Measurements from ENCODE around the gene CRYBG1. TPM values are rescaled to one million over a fixed set of nuclear protein-coding genes. Genes with fewer than 3 reads are reported as not detected.

Gene CRYBG1
- total RNA-seq, 2 experiments from 2014 or later: 44.1 to 62.7 TPM

- no peak for DNase-seq
- Mint-ChIP-seq H3K36me3 (no peaks in the 10 kb centered on the region), H3K27ac (no peak overlapping the region), H3K4me1 (no peaks in the 10 kb centered on the region), H3K4me3 (no peak overlapping the region), H3K27me3 (peaks cover 12% of the 10 kb centered on the region), H3K9me3 (ENCODE audit: low read depth) (no peaks in the 10 kb centered on the region)
- CTCF ChIA-PET: interaction anchor here (1.6 to 2.1 kb wide), 2 partner anchors 12 to 519 kb away, joined by 5 to 8 read pairs; no protein-coding TSS in a partner anchor
- ATAC-seq: no peak
These were observed 100.0 kb downstream of the CRYBG1 start for GRCh38 chr6:106460481-106460880.

- Mint-ChIP-seq H3K4me3 (no peak overlapping the region), H3K36me3 (no peaks in the 10 kb centered on the region), H3K27ac (no peak overlapping the region), H3K9me3 (ENCODE audit: low read depth) (no peaks in the 10 kb centered on the region), H3K4me1 (no peaks in the 10 kb centered on the region), H3K27me3 (peaks cover 17% of the 10 kb centered on the region)
- CTCF ChIA-PET: interaction anchor here (1.4 to 1.7 kb wide), 3 partner anchors 9 to 518 kb away, joined by 3 to 5 read pairs (median 3); no protein-coding TSS in a partner anchor
- ATAC-seq (no peak), DNase-seq (no peak)
These were observed 100.6 kb downstream of the CRYBG1 start for GRCh38 chr6:106461084-106461483.

GRCh38 chr6:106462923-106463557 is 102.5 kb downstream of the CRYBG1 start:
- DNase-seq (no peak), ATAC-seq (no peak)
- Mint-ChIP-seq H3K27ac (no peak overlapping the region), H3K4me3 (no peak overlapping the region), H3K4me1 (no peaks in the 10 kb centered on the region), H3K36me3 (no peaks in the 10 kb centered on the region), H3K27me3 (peaks cover 29% of the 10 kb centered on the region), H3K9me3 (ENCODE audit: low read depth) (no peaks in the 10 kb centered on the region)
- CTCF ChIA-PET: interaction anchor here (1.3 to 1.7 kb wide), 2 partner anchors 11 to 14 kb away, joined by 3 to 4 read pairs; no protein-coding TSS in a partner anchor

GRCh38 chr6:106466211-106466610 is 105.7 kb downstream of the CRYBG1 start:
- Mint-ChIP-seq H3K36me3 (no peaks in the 10 kb centered on the region), H3K4me1 (no peaks in the 10 kb centered on the region), H3K4me3 (no peak overlapping the region), H3K27me3 (peaks cover 28% of the 10 kb centered on the region), H3K27ac (no peak overlapping the region), H3K9me3 (ENCODE audit: low read depth) (no peaks in the 10 kb centered on the region)
- ATAC-seq (no peak), DNase-seq (no peak)
- CTCF ChIA-PET: interaction anchor here (0.6 to 2.1 kb wide), 3 partner anchors 19 to 100 kb away, joined by 3 to 10 read pairs (median 5); no protein-coding TSS in a partner anchor

GRCh38 chr6:106468935-106469334 is 108.4 kb downstream of the CRYBG1 start:
- Mint-ChIP-seq H3K4me3 (no peak overlapping the region), H3K36me3 (no peaks in the 10 kb centered on the region), H3K27me3 (peaks cover 24% of the 10 kb centered on the region), H3K4me1 (no peaks in the 10 kb centered on the region), H3K27ac (no peak overlapping the region), H3K9me3 (ENCODE audit: low read depth) (no peaks in the 10 kb centered on the region)
- DNase-seq (no peak), ATAC-seq (no peak)
- CTCF ChIA-PET: interaction anchor here (1.3 kb wide), 1 partner anchor 129 kb away, joined by 3 read pairs; no protein-coding TSS in a partner anchor

GRCh38 chr6:106469882-106470281 is 109.4 kb downstream of the CRYBG1 start:
- no peak overlapping the region for H3K4me3 Mint-ChIP-seq
- ATAC-seq (no peak), DNase-seq (no peak)
- H3K27ac Mint-ChIP-seq: no peak overlapping the region
- H3K9me3 Mint-ChIP-seq (ENCODE audit: low read depth): no peaks in the 10 kb centered on the region
- H3K27me3 Mint-ChIP-seq: peaks cover 22% of the 10 kb centered on the region
- CTCF ChIA-PET: interaction anchor here (1.3 kb wide), 1 partner anchor 130 kb away, joined by 3 read pairs; no protein-coding TSS in a partner anchor
- H3K4me1 Mint-ChIP-seq: no peaks in the 10 kb centered on the region
- no peaks in the 10 kb centered on the region for H3K36me3 Mint-ChIP-seq

GRCh38 chr6:106470316-106470715 is 109.8 kb downstream of the CRYBG1 start:
- H3K27ac Mint-ChIP-seq: no peak overlapping the region
- ATAC-seq (no peak), DNase-seq (no peak)
- no peaks in the 10 kb centered on the region for H3K4me1 Mint-ChIP-seq
- peaks cover 19% of the 10 kb centered on the region for H3K27me3 Mint-ChIP-seq
- CTCF ChIA-PET: interaction anchor here (1.3 kb wide), 1 partner anchor 130 kb away, joined by 3 read pairs; no protein-coding TSS in a partner anchor
- H3K4me3 Mint-ChIP-seq: no peak overlapping the region
- no peaks in the 10 kb centered on the region for H3K36me3 Mint-ChIP-seq
- no peaks in the 10 kb centered on the region for H3K9me3 Mint-ChIP-seq (ENCODE audit: low read depth)

GRCh38 chr6:106470811-106471210 is 110.3 kb downstream of the CRYBG1 start:
- ATAC-seq: no peak

GRCh38 chr6:106473812-106474211 is 113.3 kb downstream of the CRYBG1 start:
- no peaks in the 10 kb centered on the region for H3K36me3 Mint-ChIP-seq
- no peak overlapping the region for H3K27ac Mint-ChIP-seq
- no peak for ATAC-seq
- no peak overlapping the region for H3K4me3 Mint-ChIP-seq
- H3K4me1 Mint-ChIP-seq: peaks cover 5% of the 10 kb centered on the region
- H3K9me3 Mint-ChIP-seq (ENCODE audit: low read depth): no peaks in the 10 kb centered on the region
- CTCF ChIA-PET: interaction anchor here (1.3 kb wide), 1 partner anchor 22 kb away, joined by 3 read pairs; no protein-coding TSS in a partner anchor
- no peaks in the 10 kb centered on the region for H3K27me3 Mint-ChIP-seq
- DNase-seq: no peak

More at GRCh38 chr6:106470811-106471210, 110.3 kb downstream of the CRYBG1 start:
- Mint-ChIP-seq H3K36me3 (no peaks in the 10 kb centered on the region), H3K27me3 (peaks cover 15% of the 10 kb centered on the region), H3K4me1 (no peaks in the 10 kb centered on the region), H3K27ac (no peak overlapping the region), H3K9me3 (ENCODE audit: low read depth) (no peaks in the 10 kb centered on the region), H3K4me3 (no peak overlapping the region)
- CTCF ChIA-PET: interaction anchor here (1.0 kb wide), 1 partner anchor 95 kb away, joined by 3 read pairs; no protein-coding TSS in a partner anchor
- no peak for DNase-seq

GRCh38 chr6:106474466-106474865 is 113.9 kb downstream of the CRYBG1 start:
- CTCF ChIA-PET: interaction anchor here (1.3 kb wide), 1 partner anchor 22 kb away, joined by 3 read pairs; no protein-coding TSS in a partner anchor
- DNase-seq (no peak), ATAC-seq (no peak)
- Mint-ChIP-seq H3K4me3 (no peak overlapping the region), H3K9me3 (ENCODE audit: low read depth) (no peaks in the 10 kb centered on the region), H3K4me1 (peaks cover 5% of the 10 kb centered on the region), H3K27me3 (no peaks in the 10 kb centered on the region), H3K36me3 (no peaks in the 10 kb centered on the region), H3K27ac (no peak overlapping the region)

GRCh38 chr6:106475284-106475683 is 114.8 kb downstream of the CRYBG1 start:
- CTCF ChIA-PET: no interaction called here
- peaks cover 5% of the 10 kb centered on the region for H3K4me1 Mint-ChIP-seq
- no peaks in the 10 kb centered on the region for H3K27me3 Mint-ChIP-seq
- no peaks in the 10 kb centered on the region for H3K9me3 Mint-ChIP-seq (ENCODE audit: low read depth)
- no peak overlapping the region for H3K27ac Mint-ChIP-seq
- no peak overlapping the region for H3K4me3 Mint-ChIP-seq
- no peak for ATAC-seq
- no peak for DNase-seq
- H3K36me3 Mint-ChIP-seq: no peaks in the 10 kb centered on the region

- no peak overlapping the region for H3K4me3 Mint-ChIP-seq
- CTCF ChIA-PET: no interaction called here
These were observed 116.0 kb downstream of the CRYBG1 start for GRCh38 chr6:106476331-106477105.

GRCh38 chr6:106477146-106477545 is 116.6 kb downstream of the CRYBG1 start:
- no peaks in the 10 kb centered on the region for H3K36me3 Mint-ChIP-seq
- DNase-seq: no peak
- no peaks in the 10 kb centered on the region for H3K27me3 Mint-ChIP-seq
- ATAC-seq: no peak
- H3K4me3 Mint-ChIP-seq: no peak overlapping the region
- peaks cover 5% of the 10 kb centered on the region for H3K4me1 Mint-ChIP-seq
- CTCF ChIA-PET: no interaction called here
- no peak overlapping the region for H3K27ac Mint-ChIP-seq
- H3K9me3 Mint-ChIP-seq (ENCODE audit: low read depth): no peaks in the 10 kb centered on the region

More at GRCh38 chr6:106476331-106477105, 116.0 kb downstream of the CRYBG1 start:
- no peak for DNase-seq
- H3K4me1 Mint-ChIP-seq: peaks cover 5% of the 10 kb centered on the region
- no peaks in the 10 kb centered on the region for H3K9me3 Mint-ChIP-seq (ENCODE audit: low read depth)
- no peaks in the 10 kb centered on the region for H3K36me3 Mint-ChIP-seq
- H3K27me3 Mint-ChIP-seq: no peaks in the 10 kb centered on the region
- no peak overlapping the region for H3K27ac Mint-ChIP-seq
- ATAC-seq: no peak
